ENCODE results near the gene ATOH8. TPM values are rescaled to one million over a fixed set of nuclear protein-coding genes. Genes with fewer than 3 reads are reported as not detected.
"Not testable (repeated sequence)": the region's sequence is repeated elsewhere in the genome, so short reads cannot be mapped to it uniquely, and the experiment has no call there.

Gene ATOH8
- 0.18 and 0.20 TPM in 2 replicates for total RNA-seq

- intact Hi-C loops (cut with micrococcal nuclease), result loop anchor here (10.0 kb wide), 1 partner anchor 321 kb away; no protein-coding TSS in a partner anchor
Observed at GRCh38 chr2:85753525-85754312, at the start of gene ATOH8. ATOH8 (plus strand) TSS chr2:85753991; CDS start chr2:85754190, 199 bp downstream.

- intact Hi-C loops (cut with micrococcal nuclease), result no loop called here
Observed at GRCh38 chr2:85704038-85704437, 49.8 kb upstream of the ATOH8 start.

GRCh38 chr2:85704800-85705679 is 48.8 kb upstream of the ATOH8 start:
- intact Hi-C loops (cut with micrococcal nuclease), result no loop called here

DNA sequence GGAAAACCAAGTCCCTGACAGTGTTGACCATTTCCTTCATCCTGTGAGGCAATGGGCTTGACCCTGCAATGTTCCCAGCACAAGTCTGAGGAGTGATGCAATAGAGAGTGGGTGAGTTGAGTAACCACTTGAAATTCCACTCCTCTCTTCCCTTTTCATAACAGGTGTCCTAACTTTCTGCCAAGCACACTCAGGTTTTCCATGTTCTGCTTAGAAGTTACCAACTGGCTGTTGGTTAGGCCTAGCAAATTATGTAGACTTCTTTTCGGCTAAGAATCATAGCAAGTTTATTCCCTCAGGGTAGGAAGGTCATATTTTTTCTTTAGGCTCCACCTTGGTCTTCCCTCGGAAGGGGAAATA is 48.1 kb upstream of the ATOH8 start:
- intact Hi-C loops (cut with micrococcal nuclease), result no loop called here

DNA sequence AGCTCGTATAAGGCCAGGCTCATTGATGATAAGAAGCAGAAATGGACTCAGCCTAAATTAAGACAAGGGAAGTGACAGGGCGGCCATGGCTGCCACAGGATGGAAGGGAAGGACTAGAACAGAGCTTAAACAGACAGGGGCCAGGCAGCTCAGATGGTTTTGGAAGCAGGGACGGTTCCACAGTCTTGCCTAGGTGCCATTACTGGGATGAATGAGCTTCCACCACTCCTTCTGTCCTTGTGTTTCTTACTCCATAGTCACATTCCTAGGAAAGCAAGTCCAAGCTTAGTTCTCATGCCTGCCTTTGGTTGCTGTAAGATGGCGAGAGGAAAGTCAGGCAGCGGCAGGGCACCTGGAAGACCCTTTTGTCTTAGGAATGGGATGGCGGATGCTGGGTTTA is 47.7 kb upstream of the ATOH8 start:
- intact Hi-C loops (cut with micrococcal nuclease), result no loop called here

DNA sequence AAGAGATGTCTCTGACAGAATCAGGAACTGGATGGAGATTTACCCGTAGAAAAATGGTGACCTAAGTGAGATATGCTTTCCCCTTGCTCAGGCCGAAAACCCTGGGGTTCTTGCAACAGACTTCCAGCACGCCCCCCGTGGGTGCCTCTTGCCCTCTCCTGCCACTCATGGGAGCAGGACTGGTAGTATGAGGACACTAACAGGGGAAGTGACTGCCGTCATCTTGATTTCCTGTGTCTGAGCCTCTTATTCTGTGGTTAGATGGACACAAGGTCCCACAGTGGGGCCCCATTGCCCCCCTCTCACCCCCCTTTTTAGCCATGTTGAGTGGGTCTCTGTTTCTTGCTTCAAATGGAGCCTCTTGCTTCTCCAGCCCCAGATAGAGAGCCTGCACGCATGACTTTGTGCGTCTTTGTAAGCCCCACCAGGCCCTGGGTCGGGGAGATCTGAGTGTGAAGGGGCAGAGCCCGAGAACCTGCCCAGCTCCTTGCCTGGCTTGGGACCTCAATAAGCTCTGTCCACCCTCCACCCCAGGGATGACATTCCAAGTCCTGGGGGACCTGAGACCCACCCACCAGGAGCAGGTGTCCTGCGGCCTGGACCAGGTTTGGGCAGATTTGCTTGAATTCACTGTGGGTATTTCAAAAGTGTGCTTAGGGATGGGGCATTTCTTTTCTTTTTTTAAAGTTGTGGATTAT is 47.0 kb upstream of the ATOH8 start:
- intact Hi-C loops (cut with micrococcal nuclease), result loop anchor here (1.0 kb wide), 2 partner anchors 27 to 69 kb away; no protein-coding TSS in a partner anchor

GRCh38 chr2:85707304-85707703 is 46.5 kb upstream of the ATOH8 start:
- intact Hi-C loops (cut with micrococcal nuclease), result loop anchor here (1.0 kb wide), 2 partner anchors 28 to 70 kb away; no protein-coding TSS in a partner anchor

- intact Hi-C loops (cut with micrococcal nuclease), result no loop called here
Observed at GRCh38 chr2:85708641-85709040, 45.1 kb upstream of the ATOH8 start.

DNA sequence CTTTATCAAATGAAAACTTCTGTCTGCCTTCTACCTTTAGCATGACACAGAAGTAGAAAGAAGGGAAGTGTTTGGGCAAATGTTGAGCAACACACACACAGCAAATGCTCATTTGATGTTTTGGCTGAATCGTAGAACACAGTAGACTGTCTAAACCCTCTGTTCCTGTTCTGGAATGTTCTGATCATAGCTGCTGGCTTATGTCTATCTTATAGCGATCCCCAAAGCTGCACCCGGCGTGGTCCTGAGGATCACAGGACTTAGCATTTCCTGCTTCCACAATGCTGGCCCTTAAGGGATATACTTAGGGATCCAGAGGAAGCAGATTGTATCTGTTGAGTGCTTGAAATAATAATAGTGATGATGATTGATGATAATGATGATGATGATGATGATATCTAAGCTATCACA is 44.4 kb upstream of the ATOH8 start:
- intact Hi-C loops (cut with micrococcal nuclease), result no loop called here

- intact Hi-C loops (cut with micrococcal nuclease), result no loop called here
Observed at GRCh38 chr2:85710687-85711577, 42.9 kb upstream of the ATOH8 start.

GRCh38 chr2:85711578-85712060 is 42.2 kb upstream of the ATOH8 start:
- intact Hi-C loops (cut with micrococcal nuclease), result no loop called here

- intact Hi-C loops (cut with micrococcal nuclease), result no loop called here
Observed at GRCh38 chr2:85712336-85712735, 41.5 kb upstream of the ATOH8 start.

- intact Hi-C loops (cut with micrococcal nuclease), result no loop called here
Observed at GRCh38 chr2:85712849-85713612, 40.8 kb upstream of the ATOH8 start.

GRCh38 chr2:85713836-85714235 is 40.0 kb upstream of the ATOH8 start:
- intact Hi-C loops (cut with micrococcal nuclease), result no loop called here

DNA sequence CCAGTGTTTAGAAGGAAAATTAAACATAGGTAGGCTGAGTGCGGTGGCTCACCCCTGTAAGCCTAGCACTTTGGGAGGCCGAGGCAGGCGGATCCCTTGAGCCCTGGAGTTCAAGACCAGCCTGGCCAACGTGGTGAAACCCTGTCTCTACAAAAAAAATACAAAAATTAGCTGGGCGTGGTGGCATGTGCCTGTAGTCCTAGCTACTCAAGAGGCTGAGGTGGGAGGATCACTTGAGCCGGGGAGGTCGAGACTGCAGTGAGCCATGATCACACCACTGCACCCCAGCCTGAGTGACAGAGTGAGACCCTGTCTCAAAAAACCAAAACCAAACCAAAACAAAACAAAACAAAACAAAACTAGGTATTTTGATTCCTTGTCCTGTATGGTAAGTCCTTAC is 39.4 kb upstream of the ATOH8 start:
- intact Hi-C loops (cut with micrococcal nuclease), result not testable (repeated sequence)

DNA sequence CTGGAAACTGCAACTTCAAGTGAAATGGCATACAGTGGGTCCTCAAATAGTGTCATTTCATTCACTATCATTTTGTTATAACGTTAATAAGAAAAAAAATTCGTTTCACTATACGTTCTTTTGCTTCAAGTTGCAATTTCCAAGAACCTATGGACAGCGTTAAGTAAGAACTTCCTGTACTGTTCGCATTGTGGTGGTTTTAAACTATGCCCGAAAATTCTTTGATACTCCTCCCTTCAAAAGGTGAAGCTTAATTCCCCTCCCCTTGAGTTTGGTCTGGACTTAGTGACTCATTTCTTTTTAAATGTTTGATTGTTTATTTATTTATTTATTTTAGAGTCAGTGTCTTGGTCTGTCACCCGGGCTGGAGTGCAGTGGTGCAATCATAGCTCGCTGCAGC is 39.0 kb upstream of the ATOH8 start:
- intact Hi-C loops (cut with micrococcal nuclease), result no loop called here

- intact Hi-C loops (cut with micrococcal nuclease), result no loop called here
Observed at GRCh38 chr2:85716346-85716914, 37.4 kb upstream of the ATOH8 start.

GRCh38 chr2:85717308-85718008 is 36.3 kb upstream of the ATOH8 start:
- intact Hi-C loops (cut with micrococcal nuclease), result no loop called here

DNA sequence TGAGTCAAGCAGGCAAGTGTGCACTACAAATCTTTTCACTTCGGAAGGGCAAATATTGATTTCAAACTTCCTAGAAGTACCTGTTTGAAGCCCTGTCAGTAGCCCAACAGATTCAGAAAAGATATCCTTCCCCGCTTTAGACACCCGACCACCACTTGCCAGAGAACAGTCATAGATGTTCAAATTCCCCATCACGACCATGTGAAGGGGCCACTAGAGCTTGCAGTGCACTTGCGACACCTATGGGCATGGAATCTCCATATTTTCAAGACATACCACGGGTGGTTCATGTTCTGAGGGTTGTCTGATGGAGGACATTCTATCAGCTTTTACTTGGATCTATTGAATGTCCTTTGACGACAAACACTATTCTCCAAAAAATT is 35.8 kb upstream of the ATOH8 start:
- intact Hi-C loops (cut with micrococcal nuclease), result no loop called here
